Psoas muscle (tissue), 8 donors: Measurements from ENCODE around the gene RAPGEF6. TPM values are rescaled to one million over a fixed set of nuclear protein-coding genes. Genes with fewer than 3 reads are reported as not detected.

Experiments
- ATAC-seq, 4 donors: fragments of 200-7000 bp; cut with Tn5 transposase; one replicate each; pipeline ENCODE4 v1.9.1; 2020; ENCODE audit warnings: moderate library complexity in 3 of 4, mild to moderate bottlenecking in 2 of 4
- DNase-seq, 2 donors: peaks; one replicate each; pipeline ENCODE4 v3.0.0-alpha.2; 2020
- H3K27ac ChIP-seq: fragments of 200-600 bp; one replicate; pipeline ENCODE4 v1.8.0; 2022
- H3K27me3 ChIP-seq, 3 donors: fragments of 200-600 bp in 1 of 3; one replicate each; pipeline versions ENCODE4 v1.6.1 to v1.8.0; 2013 to 2022; ENCODE audit warnings: low read length in 2 of 3, mild to moderate bottlenecking in 2 of 3, moderate library complexity in 1 of 3; ENCODE audit not compliant: insufficient read depth in 3 of 3
- H3K36me3 ChIP-seq, 2 donors: fragments of 200-600 bp in 1 of 2; one replicate each; pipeline versions ENCODE4 v1.6.1 to v1.8.0; 2013 to 2022; ENCODE audit warnings: low read depth in 1 of 2, mild to moderate bottlenecking in 1 of 2, moderate library complexity in 1 of 2; ENCODE audit not compliant: insufficient read depth in 1 of 2
- H3K4me1 ChIP-seq: fragments of 200-600 bp; one replicate; pipeline ENCODE4 v1.8.0; 2022
- H3K4me3 ChIP-seq: fragments of 200-600 bp; one replicate; pipeline ENCODE4 v1.8.0; 2022; ENCODE audit warnings: mild to moderate bottlenecking
- H3K9me3 ChIP-seq: fragments of 200-600 bp; one replicate; pipeline ENCODE4 v1.8.0; 2022
- WGBS, 3 donors: extraction: QIAGEN DNeasy Blood & Tissue Kit; methylation state at CpG; one replicate each; pipeline versions ENCODE4 v1.1.6 to v1.1.7; 2013; 5-methylcytosine and 5-hydroxymethylcytosine counted together
- intact Hi-C, 2 donors: fragments of 100-400 bp; cut with DNase I; formaldehyde crosslinking; loops; one replicate each; pipeline versions ENCODE4 v1.11.0 to v1.14.2; 2022
- polyA plus RNA-seq, 3 donors: library from polyadenylated mRNA; stranded (reverse); fragments of 200-250 nt; gene quantifications; one replicate each; pipeline ENCODE4 v1.2.3, GENCODE V29; 2013
- total RNA-seq, 4 donors: library from RNA; stranded (reverse); fragmentation: NEBNext Ultra II Directional in 2 of 4; extraction: Animal tissue kit (Norgen Biotek cat#: 25700) in 2 of 4; gene quantifications; one replicate each; pipeline versions ENCODE4 v1.2.1 to v1.2.4, GENCODE V29; 2021 to 2023
- TF ChIP-seq, protein P1 (sequence below): fragments of 200-600 bp; IDR thresholded peaks from one replicate; pipeline ENCODE4 v1.8.0; 2022; ENCODE audit warnings: antibody characterized with exemption
- donor health status: healthy with polysubstance abuse.
- donor health status: DM: no; HTN: no; CAD: no; lungs with moderate emphysema.
- donor health status: Bipolar disorder and iron deficiency.
- donor health status: healthy.
- donor health status: DM: yes; HTN: yes; CAD: no.
- donor health status: DM: no; HTN: no; CAD: no.
- donor health status: DM: no; HTN: no; CAD: no.
- donor health status: DM: yes; HTN: yes; CAD: no.

Gene RAPGEF6
- total and polyA plus RNA-seq, 7 donors, result 1.7 to 14.1 (median 6.9) TPM

DNA sequence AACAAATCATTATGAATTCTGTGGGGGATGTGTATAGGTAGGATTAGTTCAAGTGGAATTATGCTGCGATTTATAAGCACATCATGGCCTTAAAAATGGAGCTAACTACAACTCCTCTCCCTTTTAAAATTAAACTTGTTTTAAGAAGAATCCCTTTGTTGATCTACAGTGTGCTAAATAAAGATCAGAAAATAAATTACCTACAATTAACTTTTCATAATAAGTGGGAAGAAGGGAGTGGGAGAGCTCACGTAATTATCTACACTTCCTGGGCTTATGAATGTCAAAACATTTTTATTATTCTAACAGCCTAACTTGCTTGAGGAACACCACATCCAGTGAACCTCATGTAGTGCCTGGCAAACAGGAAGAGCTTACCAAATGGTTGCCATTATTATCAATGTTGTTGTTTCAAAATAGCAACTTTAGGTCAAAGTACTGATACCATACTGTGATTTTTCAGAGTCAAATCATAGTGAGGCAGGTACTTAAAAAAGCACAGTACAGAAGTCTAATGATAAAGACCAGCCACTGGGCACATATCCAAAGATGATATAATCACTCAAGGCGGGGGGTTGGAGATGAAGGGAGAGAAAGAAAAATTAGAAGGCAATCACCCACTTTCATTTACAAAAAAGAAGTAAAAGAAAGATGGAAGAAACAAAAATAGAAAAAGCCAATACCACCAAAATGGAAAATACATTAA, 174.0 kb downstream of the RAPGEF6 start:
- Histone ChIP-seq H3K4me1 (no peaks in the 10 kb centered on the region), H3K9me3 (no peaks in the 10 kb centered on the region), H3K27ac (no peak overlapping the region), H3K4me3 (no peak overlapping the region), H3K36me3 (peaks cover 0 to 30% of the 10 kb centered on the region in 2 donors), H3K27me3 (no peaks in the 10 kb centered on the region)
- 90 to 95% (median 93%) methylated on average over 3 of the region's 3 CpGs for WGBS, 3 donors
- TF ChIP-seq, protein P1, sequence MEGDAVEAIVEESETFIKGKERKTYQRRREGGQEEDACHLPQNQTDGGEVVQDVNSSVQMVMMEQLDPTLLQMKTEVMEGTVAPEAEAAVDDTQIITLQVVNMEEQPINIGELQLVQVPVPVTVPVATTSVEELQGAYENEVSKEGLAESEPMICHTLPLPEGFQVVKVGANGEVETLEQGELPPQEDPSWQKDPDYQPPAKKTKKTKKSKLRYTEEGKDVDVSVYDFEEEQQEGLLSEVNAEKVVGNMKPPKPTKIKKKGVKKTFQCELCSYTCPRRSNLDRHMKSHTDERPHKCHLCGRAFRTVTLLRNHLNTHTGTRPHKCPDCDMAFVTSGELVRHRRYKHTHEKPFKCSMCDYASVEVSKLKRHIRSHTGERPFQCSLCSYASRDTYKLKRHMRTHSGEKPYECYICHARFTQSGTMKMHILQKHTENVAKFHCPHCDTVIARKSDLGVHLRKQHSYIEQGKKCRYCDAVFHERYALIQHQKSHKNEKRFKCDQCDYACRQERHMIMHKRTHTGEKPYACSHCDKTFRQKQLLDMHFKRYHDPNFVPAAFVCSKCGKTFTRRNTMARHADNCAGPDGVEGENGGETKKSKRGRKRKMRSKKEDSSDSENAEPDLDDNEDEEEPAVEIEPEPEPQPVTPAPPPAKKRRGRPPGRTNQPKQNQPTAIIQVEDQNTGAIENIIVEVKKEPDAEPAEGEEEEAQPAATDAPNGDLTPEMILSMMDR, result no peak
- intact Hi-C loops, result no loop called here
- DNase-seq (no peak), ATAC-seq (no peak)

DNA sequence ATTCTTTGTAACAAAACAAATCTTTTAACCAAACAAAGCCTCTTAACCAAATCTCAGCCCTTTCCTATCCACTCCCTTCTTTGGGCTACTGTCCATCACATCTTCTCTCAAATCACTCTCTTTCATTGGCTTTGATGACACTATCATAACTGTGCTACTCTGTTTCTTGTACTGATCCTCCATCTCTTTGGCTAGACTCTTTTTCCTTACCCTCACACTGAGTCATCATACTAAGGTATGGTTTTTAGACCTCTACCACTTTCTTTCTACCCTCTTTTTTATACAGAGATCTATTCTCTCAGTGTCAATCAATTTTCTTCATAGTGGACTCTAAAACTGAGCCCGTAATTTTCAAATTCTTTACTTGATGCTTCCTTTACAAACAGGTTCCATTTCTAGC, 174.9 kb downstream of the RAPGEF6 start:
- H3K9me3 ChIP-seq, result no peaks in the 10 kb centered on the region
- ATAC-seq (no peak), DNase-seq (no peak)
- no peaks in the 10 kb centered on the region for H3K4me1 ChIP-seq
- whole genome bisulfite sequencing, 3 donors, result 96 to 97% (median 97%) methylated on average over 1 of the region's 1 CpG
- H3K4me3 ChIP-seq, result no peak overlapping the region
- no peak overlapping the region for H3K27ac ChIP-seq
- TF ChIP-seq, protein P1, result no peak
- H3K36me3 ChIP-seq, result peaks cover 2 to 37% of the 10 kb centered on the region in 2 donors
- intact Hi-C loops, result no loop called here
- H3K27me3 ChIP-seq, result no peaks in the 10 kb centered on the region

DNA sequence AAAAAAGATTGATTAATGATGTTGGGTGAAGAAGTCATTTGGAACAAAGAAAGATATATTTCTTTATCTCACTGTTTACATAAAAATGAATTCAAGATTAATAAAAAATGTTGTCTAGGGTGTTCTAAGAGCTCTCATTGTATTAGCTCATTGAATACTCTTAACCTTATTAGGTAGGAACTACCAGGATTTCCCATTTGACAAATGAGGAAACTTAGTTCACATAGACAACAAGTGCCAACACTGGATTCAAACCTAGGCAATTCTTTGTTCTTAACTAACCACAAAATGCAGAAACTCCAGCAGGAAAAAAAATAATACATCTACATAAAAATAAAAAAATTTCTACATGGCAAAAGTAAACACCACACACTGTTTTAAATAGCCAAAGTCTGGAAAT, 175.8 kb downstream of the RAPGEF6 start:
- H3K4me1 ChIP-seq, result no peaks in the 10 kb centered on the region
- peaks cover 2 to 47% of the 10 kb centered on the region in 2 donors for H3K36me3 ChIP-seq
- no peak for DNase-seq
- TF ChIP-seq, protein P1, result no peak
- intact Hi-C loops, result no loop called here
- no peak overlapping the region for H3K27ac ChIP-seq
- H3K27me3 ChIP-seq, result no peaks in the 10 kb centered on the region
- no peaks in the 10 kb centered on the region for H3K9me3 ChIP-seq
- H3K4me3 ChIP-seq, result no peak overlapping the region
- no peak for ATAC-seq

DNA sequence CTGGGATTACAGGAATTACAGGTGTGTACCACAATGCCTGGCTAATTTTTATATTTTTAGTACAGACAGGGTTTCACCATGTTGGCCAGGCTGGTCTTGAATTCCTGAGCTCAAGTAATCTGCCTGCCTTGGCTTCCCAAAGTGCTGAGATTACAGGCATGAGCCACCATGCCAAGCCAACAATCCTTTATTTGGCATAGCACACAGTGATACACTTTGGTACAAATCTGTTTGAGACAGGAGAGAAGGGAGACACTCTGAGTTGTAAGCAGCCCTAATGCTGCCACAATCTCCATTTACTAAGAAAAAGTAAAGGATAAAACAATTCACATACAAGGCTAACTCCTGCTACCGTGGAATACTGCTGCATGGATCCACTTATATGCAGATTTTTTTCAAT, 177.8 kb downstream of the RAPGEF6 start:
- no peaks in the 10 kb centered on the region for H3K4me1 ChIP-seq
- WGBS, 3 donors, result 91 to 100% (median 91%) methylated on average over 1 of the region's 1 CpG
- no peak overlapping the region for H3K4me3 ChIP-seq
- no peak overlapping the region for H3K27ac ChIP-seq
- no peaks in the 10 kb centered on the region for H3K9me3 ChIP-seq
- TF ChIP-seq, protein P1, result no peak
- intact Hi-C loops, result no loop called here
- no peaks in the 10 kb centered on the region for H3K27me3 ChIP-seq
- no peak for ATAC-seq
- H3K36me3 ChIP-seq, result peaks cover 2 to 50% of the 10 kb centered on the region in 2 donors
- no peak for DNase-seq

DNA sequence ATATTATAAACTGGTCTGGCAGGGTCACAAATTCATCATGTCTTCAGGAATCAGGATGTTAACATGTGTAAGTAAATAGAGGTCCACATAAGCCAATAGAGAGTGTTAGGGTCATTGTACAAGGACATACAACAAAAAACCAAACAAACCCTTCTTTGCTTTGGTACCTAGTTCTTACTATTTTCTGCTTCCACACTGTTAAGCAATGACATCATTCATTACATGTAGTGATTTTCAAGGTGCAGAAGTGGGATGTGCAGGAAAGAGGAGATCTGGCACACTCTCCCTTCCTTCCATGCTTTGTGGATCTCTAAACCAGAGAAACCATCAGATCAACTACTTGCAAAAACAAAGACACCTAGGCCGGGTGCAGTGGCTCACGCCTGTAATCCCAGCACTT, 184.1 kb downstream of the RAPGEF6 start:
- no peaks in the 10 kb centered on the region for H3K9me3 ChIP-seq
- intact Hi-C loops, result no loop called here
- H3K36me3 ChIP-seq, result peaks cover 6 to 72% of the 10 kb centered on the region in 2 donors
- no peak overlapping the region for H3K4me3 ChIP-seq
- ATAC-seq (no peak), DNase-seq (no peak)
- H3K27ac ChIP-seq, result no peak overlapping the region
- H3K4me1 ChIP-seq, result no peaks in the 10 kb centered on the region
- H3K27me3 ChIP-seq, result no peaks in the 10 kb centered on the region
- TF ChIP-seq, protein P1, result no peak
- WGBS, 3 donors, result 97 to 100% (median 98%) methylated on average over 2 of the region's 2 CpGs
